SK-N-SH (cell line): Measurements from ENCODE around the gene SUMF1. TPM values are rescaled to one million over a fixed set of nuclear protein-coding genes. Genes with fewer than 3 reads are reported as not detected.

Source experiments
- CTCF ChIA-PET: fragments of 300-600, 350-600 bp; formaldehyde crosslinking; extraction: SDS; loops from one replicate; lab custom pipeline; 2021; lab: Yijun Ruan, JAX
- POLR2A ChIA-PET: fragments of 350-600 bp; sonication (Branson Sonifier 250); formaldehyde crosslinking; extraction: SDS; loops from one replicate; lab custom pipeline; 2020; ENCODE audit warnings: antibody characterized with exemption, inconsistent platforms; lab: Yijun Ruan, JAX
- DNase-seq: peaks from one replicate; pipeline ENCODE4 v3.0.0; 2012
- H2AFZ ChIP-seq: fragments of 200-600 bp; sonication (generic); 2 replicates; pipeline ENCODE4 v1.8.1; 2016; ENCODE audit warnings: antibody characterized with exemption, mild to moderate bottlenecking, low read depth
- H3F3A ChIP-seq: fragments of 200-600 bp; sonication (generic); replicated peaks from 2 replicates; pipeline ENCODE3; 2016; ENCODE audit warnings: antibody characterized with exemption, mild to moderate bottlenecking; ENCODE audit not compliant: insufficient read depth
- H3K27ac ChIP-seq, 2 experiments: fragments of 200-500 bp in 1 of 2; fragments of 200-600 bp in 1 of 2; sonication (Bioruptor generic) in 1 of 2; sonication (generic), shearing (Covaris generic) in 1 of 2; 2 replicates each; pipeline versions ENCODE4 v1.5.1 to v1.6.1; 2014 to 2016; ENCODE audit warnings: low read depth in 2 of 2, inconsistent platforms in 1 of 2, low read length in 1 of 2, mild to moderate bottlenecking in 1 of 2, mixed read lengths in 1 of 2
- H3K27me3 ChIP-seq: fragments of 200-600 bp; sonication (generic), shearing (Covaris generic); 2 replicates; pipeline ENCODE4 v1.6.1; 2016; ENCODE audit warnings: mixed run types; ENCODE audit not compliant: insufficient read depth
- H3K36me3 ChIP-seq, 2 experiments: fragments of 200-500 bp in 1 of 2; fragments of 200-600 bp in 1 of 2; sonication (Bioruptor generic) in 1 of 2; sonication (generic) in 1 of 2; replicated peaks in 1 of 2; 2 replicates each; pipeline versions ENCODE3 to v1.5.1; 2014 to 2016; ENCODE audit warnings: low read length in 1 of 2, mild to moderate bottlenecking in 1 of 2; ENCODE audit not compliant: insufficient read depth in 2 of 2, control insufficient read depth in 1 of 2
- H3K4me1 ChIP-seq, 2 experiments: fragments of 200-500 bp in 1 of 2; fragments of 200-600 bp in 1 of 2; sonication (Bioruptor generic) in 1 of 2; sonication (generic), shearing (Covaris generic) in 1 of 2; 2 replicates each; pipeline versions ENCODE4 v1.5.1 to v1.6.1; 2014 to 2016; ENCODE audit warnings: low read depth in 1 of 2, low read length in 1 of 2, mixed run types in 1 of 2; ENCODE audit not compliant: insufficient read depth in 2 of 2, control insufficient read depth in 1 of 2
- H3K4me2 ChIP-seq: fragments of 200-600 bp; sonication (generic), shearing (Covaris generic); 2 replicates; pipeline ENCODE4 v1.6.1; 2017; ENCODE audit warnings: mixed run types
- H3K4me3 ChIP-seq, 2 experiments: fragments of 200-500 bp in 1 of 2; fragments of 200-600 bp in 1 of 2; sonication (Bioruptor generic) in 1 of 2; sonication (generic), shearing (Covaris generic) in 1 of 2; 2 replicates each; pipeline versions ENCODE4 v1.5.1 to v1.8.1; 2014 to 2016; ENCODE audit warnings: low read depth in 2 of 2, inconsistent platforms in 1 of 2, low read length in 1 of 2, mild to moderate bottlenecking in 1 of 2, mixed read lengths in 1 of 2, moderate library complexity in 1 of 2
- H3K79me2 ChIP-seq: fragments of 200-600 bp; sonication (generic); 2 replicates; pipeline ENCODE4 v1.8.1; 2017; ENCODE audit warnings: mild to moderate bottlenecking; ENCODE audit not compliant: insufficient read depth
- H3K9ac ChIP-seq: fragments of 200-600 bp; sonication (generic); 2 replicates; pipeline ENCODE4 v1.6.1; 2017; ENCODE audit warnings: mixed run types
- H3K9me2 ChIP-seq: fragments of 200-600 bp; sonication (generic); 2 replicates; pipeline ENCODE4 v1.6.1; 2017; ENCODE audit warnings: mixed run types
- H3K9me3 ChIP-seq: fragments of 200-600 bp; sonication (generic); 2 replicates; pipeline ENCODE4 v1.6.1; 2017; ENCODE audit warnings: mixed run types, mild to moderate bottlenecking, moderate library complexity
- H4K20me1 ChIP-seq: fragments of 200-600 bp; sonication (generic); 2 replicates; pipeline ENCODE4 v1.6.1; 2017; ENCODE audit warnings: mild to moderate bottlenecking, mixed run types; ENCODE audit not compliant: insufficient read depth
- CHD2 ChIP-seq: fragments of 150-350 bp; IDR thresholded peaks from 2 replicates; pipeline ENCODE4 v1.6.1; 2018; ENCODE audit warnings: low read length; ENCODE audit not compliant: partially characterized antibody
- ELF1 ChIP-seq: IDR thresholded peaks from 2 replicates; pipeline ENCODE4 v1.4.0; 2012
- EP300 ChIP-seq, 2 experiments: IDR thresholded peaks; 2 replicates each; pipeline versions ENCODE4 v1.4.0 to v1.6.1; 2012; ENCODE audit warnings: borderline replicate concordance in 1 of 2, low read depth in 1 of 2, low read length in 1 of 2
- FOXM1 ChIP-seq: IDR thresholded peaks from 2 replicates; pipeline ENCODE4 v1.4.0; 2012; ENCODE audit warnings: low read depth, mild to moderate bottlenecking
- GATA2 ChIP-seq: sonication (generic); formaldehyde crosslinking; IDR thresholded peaks from 2 replicates; pipeline ENCODE4 v1.5.0; 2020; ENCODE audit warnings: mild to moderate bottlenecking, missing genetic modification reagents
- MAX ChIP-seq: IDR thresholded peaks from 2 replicates; pipeline ENCODE4 v1.4.0; 2012; ENCODE audit warnings: low read depth
- MXI1 ChIP-seq: IDR thresholded peaks from 2 replicates; pipeline ENCODE4 v1.6.1; 2012; ENCODE audit warnings: mild to moderate bottlenecking, low read depth, low read length, improper control_type of control experiment
- NRF1 ChIP-seq: IDR thresholded peaks from 2 replicates; pipeline ENCODE4 v1.6.1; 2012; ENCODE audit warnings: low read depth, mild to moderate bottlenecking, low read length
- POLR2AphosphoS5 ChIP-seq: IDR thresholded peaks from 2 replicates; pipeline ENCODE4 v1.6.1; 2012; ENCODE audit warnings: low read depth, low read length
- RAD21 ChIP-seq: IDR thresholded peaks from 2 replicates; pipeline ENCODE4 v1.6.1; 2012; ENCODE audit warnings: mild to moderate bottlenecking, low read length
- RXRA ChIP-seq: IDR thresholded peaks from 2 replicates; pipeline ENCODE4 v1.4.0; 2012; ENCODE audit warnings: low read depth, mild to moderate bottlenecking, borderline replicate concordance
- SMC3 ChIP-seq: IDR thresholded peaks from 2 replicates; pipeline ENCODE4 v1.6.1; 2012; ENCODE audit warnings: low read depth, low read length, improper control_type of control experiment
- TAF1 ChIP-seq: IDR thresholded peaks from 2 replicates; pipeline ENCODE4 v1.6.1; 2012; ENCODE audit warnings: low read depth, mild to moderate bottlenecking, low read length, moderate library complexity, borderline replicate concordance
- TCF12 ChIP-seq: IDR thresholded peaks from 2 replicates; pipeline ENCODE4 v1.4.0; 2012
- TEAD4 ChIP-seq: IDR thresholded peaks from 2 replicates; pipeline ENCODE4 v1.4.0; 2012; ENCODE audit warnings: mild to moderate bottlenecking, borderline replicate concordance; ENCODE audit not compliant: insufficient read depth
- USF1 ChIP-seq: IDR thresholded peaks from 2 replicates; pipeline ENCODE4 v1.4.0; 2012; ENCODE audit warnings: low read depth, borderline replicate concordance
- YY1 ChIP-seq: IDR thresholded peaks from 2 replicates; pipeline ENCODE4 v1.4.0; 2012; ENCODE audit warnings: low read depth, mild to moderate bottlenecking
- WGBS: methylation state at CpG from one replicate; pipeline ENCODE4 v1.1.6; 2017; ENCODE audit warnings: low lambda C conversion rate; 5-methylcytosine and 5-hydroxymethylcytosine counted together
- polyA plus RNA-seq, 3 experiments: library from polyadenylated mRNA; depleted of rRNA; stranded (reverse); fragments of >200 nt; gene quantifications; 2 replicates each; pipeline ENCODE4 v1.2.3, GENCODE V29; 2012

SUMF1 gene
- polyA plus RNA-seq, 1 of the 3 experiments (the other 2 are of a cell fraction): 56.9 TPM

GRCh38 chr3:4514321-4514720 lies 47.3 kb upstream of the SUMF1 start:
- Histone ChIP-seq H3K4me1 (peaks cover 0 to 39% of the 10 kb centered on the region in 2 experiments; a peak in 2 of 4 replicates), H3K27me3 (no peaks in the 10 kb centered on the region), H3K4me3 (no peak overlapping the region), H3K9me3 (no peaks in the 10 kb centered on the region), H4K20me1 (no peaks in the 10 kb centered on the region), H3K27ac (peak overlapping the region in 1 of 2 experiments; percentile 89; a peak in 2 of 4 replicates), H3K4me2 (no peak overlapping the region), H3K36me3 (no peaks in the 10 kb centered on the region), H3K9me2 (no peaks in the 10 kb centered on the region), H2AFZ (no peak overlapping the region), H3K79me2 (no peaks in the 10 kb centered on the region), H3F3A (no peaks in the 10 kb centered on the region), H3K9ac (no peak overlapping the region)
- no peak for TF ChIP-seq TCF12
- TF ChIP-seq RAD21: peak; percentile 21; the same call in 1 of the 2 replicates
- TF ChIP-seq NRF1: no peak
- TF ChIP-seq GATA2 (CRISPR knock-in tag): peak; percentile 54; the same call in 1 of the 2 replicates
- no peak for TF ChIP-seq EP300 (IDR thresholded peaks at IDR 0.05; ENCODE audit: borderline replicate concordance in 1 of 2, low read depth in 1 of 2, low read length in 1 of 2)
- no peak for TF ChIP-seq ELF1
- no peak for TF ChIP-seq YY1
- TF ChIP-seq MAX: no peak
- no peak for TF ChIP-seq RXRA
- no peak for TF ChIP-seq CHD2
- TF ChIP-seq FOXM1: no peak
- TF ChIP-seq POLR2AphosphoS5: no peak
- TF ChIP-seq SMC3: no peak
- TF ChIP-seq TAF1: no peak
- no peak for TF ChIP-seq TEAD4
- CTCF ChIA-PET: interaction anchor here (0.7 to 1.9 kb wide), 5 partner anchors 12 to 163 kb away, joined by 3 to 13 read pairs (median 5); no protein-coding TSS in a partner anchor
- WGBS: 87% methylated on average over 5 of the region's 5 CpGs
- no peak for DNase-seq
- POLR2A ChIA-PET: interaction anchor here (1.0 to 2.3 kb wide), 3 partner anchors 9 to 47 kb away, joined by 3 to 11 read pairs (median 4); partner anchors contain the start of gene SUMF1

- Histone ChIP-seq H3K4me2 (no peak overlapping the region), H3K9ac (no peak overlapping the region), H3K9me2 (no peaks in the 10 kb centered on the region), H3K79me2 (no peaks in the 10 kb centered on the region), H2AFZ (no peak overlapping the region), H3K36me3 (no peaks in the 10 kb centered on the region), H3F3A (no peaks in the 10 kb centered on the region), H3K27ac (peak overlapping the region in 1 of 2 experiments; percentile 89; a peak in 2 of 4 replicates), H3K9me3 (no peaks in the 10 kb centered on the region), H4K20me1 (no peaks in the 10 kb centered on the region), H3K4me3 (no peak overlapping the region), H3K4me1 (peaks cover 0 to 45% of the 10 kb centered on the region in 2 experiments; a peak in 2 of 4 replicates), H3K27me3 (no peaks in the 10 kb centered on the region)
- POLR2A ChIA-PET: interaction anchor here (0.7 to 3.2 kb wide), 6 partner anchors 9 to 45 kb away, joined by 3 to 22 read pairs (median 4); partner anchors contain the start of gene ITPR1
- peak; percentile 51 for DNase-seq
- TF ChIP-seq ELF1 (no peak), MXI1 (peak; percentile 78; the same call in 1 of the 2 replicates), USF1 (no peak)
- 62% methylated on average over 14 of the region's 15 CpGs for WGBS
- CTCF ChIA-PET: interaction anchor here (0.7 to 1.9 kb wide), 6 partner anchors 9 to 162 kb away, joined by 3 to 13 read pairs (median 4); no protein-coding TSS in a partner anchor
Measured at GRCh38 chr3:4512895-4513616, 46.0 kb upstream of the SUMF1 start.
